OCI-LY1 (cell line): ENCODE data around the gene TLE6.
"Not testable (repeated sequence)": the region's sequence is repeated elsewhere in the genome, so short reads cannot be mapped to it uniquely, and the experiment has no call there.

ENCODE experiments used
- CTCF ChIP-seq: fragments of 200-600 bp; sonication (generic), shearing (Covaris generic); IDR thresholded peaks from 2 replicates; pipeline ENCODE4 v1.5.1; 2017; ENCODE audit warnings: mild to moderate bottlenecking, antibody characterized with exemption, low read length, moderate library complexity, mixed read lengths
- EZH2 ChIP-seq: fragments of 200-600 bp; sonication (generic), shearing (Covaris generic); IDR thresholded peaks from 2 replicates; pipeline ENCODE4 v1.8.0; 2017; ENCODE audit warnings: borderline replicate concordance, mixed run types, mild to moderate bottlenecking, antibody characterized with exemption, low read length, moderate library complexity, mixed read lengths

GRCh38 chr19:3036977-3037544 is 59.7 kb downstream of the TLE6 start:
- not testable (repeated sequence) for TF ChIP-seq CTCF, EZH2
